HepG2 (cell line): ENCODE results near the gene FXYD4. TPM values are rescaled to one million over a fixed set of nuclear protein-coding genes. Genes with fewer than 3 reads are reported as not detected.

Experiments used
- ATF7 ChIP-seq, 2 experiments: fragments of 450-650 bp in 1 of 2; sonication (generic) in 1 of 2; formaldehyde crosslinking in 1 of 2; IDR thresholded peaks; 2 replicates each; pipeline versions ENCODE4 v1.4.0 to v1.6.1; 2016 to 2020; ENCODE audit warnings: antibody characterized with exemption in 1 of 2, mild to moderate bottlenecking in 1 of 2, missing genetic modification reagents in 1 of 2
- CCDC6 ChIP-seq: sonication (generic); formaldehyde crosslinking; IDR thresholded peaks from 2 replicates; pipeline ENCODE4 v1.8.1; 2022; ENCODE audit warnings: mild to moderate bottlenecking, missing genetic modification reagents, moderate library complexity
- GABPB1 ChIP-seq: IDR thresholded peaks from 2 replicates; pipeline ENCODE4 v1.6.1; 2016; ENCODE audit warnings: mild to moderate bottlenecking, missing genetic modification reagents, moderate library complexity, missing compliant biosample characterization
- HOXD1 ChIP-seq: sonication (generic); formaldehyde crosslinking; IDR thresholded peaks from 2 replicates; pipeline ENCODE4 v1.5.0; 2020; ENCODE audit warnings: missing genetic modification reagents
- MEF2D ChIP-seq: sonication (generic); formaldehyde crosslinking; IDR thresholded peaks from 2 replicates; pipeline ENCODE4 v1.5.1; 2020; ENCODE audit warnings: mild to moderate bottlenecking, missing genetic modification reagents
- RBAK ChIP-seq: sonication (generic); formaldehyde crosslinking; IDR thresholded peaks from 2 replicates; pipeline ENCODE4 v1.5.1; 2020; ENCODE audit warnings: mild to moderate bottlenecking, missing genetic modification reagents
- SKI ChIP-seq: fragments of 450-650 bp; IDR thresholded peaks from one replicate; pipeline ENCODE4 v1.6.1; 2018; ENCODE audit warnings: mild to moderate bottlenecking; ENCODE audit not compliant: partially characterized antibody
- ZBTB1 ChIP-seq: sonication (generic); formaldehyde crosslinking; IDR thresholded peaks from 2 replicates; pipeline ENCODE4 v1.4.0; 2020; ENCODE audit warnings: missing genetic modification reagents, borderline replicate concordance
- ZNF143 ChIP-seq: sonication (generic); formaldehyde crosslinking; IDR thresholded peaks from 2 replicates; pipeline ENCODE4 v1.4.0; 2020; ENCODE audit warnings: missing genetic modification reagents
- ZNF652 ChIP-seq: IDR thresholded peaks from 2 replicates; pipeline ENCODE4 v1.6.1; 2016; ENCODE audit warnings: low read depth, borderline replicate concordance
- polyA plus RNA-seq, 8 experiments: library from polyadenylated mRNA; depleted of rRNA in 3 of 8; stranded (reverse) in 7 of 8; unstranded in 1 of 8; fragments of >200 nt; fragmentation: Illumina TruSeq in 4 of 8; extraction: Trizol in 4 of 8; gene quantifications; 2 replicates each; pipeline versions ENCODE4 v1.2.1 to v1.2.3, GENCODE V29; 2011 to 2016; ENCODE audit warnings: low read depth in 4 of 8, missing spikeins in 1 of 8, mixed read lengths in 1 of 8; ENCODE audit not compliant: insufficient read depth in 1 of 8
- total RNA-seq, 5 experiments: library from RNA; depleted of rRNA; stranded (reverse); fragments of >200 nt; fragmentation: Illumina TruSeq; extraction: Trizol; gene quantifications; 2 replicates each; pipeline ENCODE4 v1.2.3, GENCODE V29; 2016; ENCODE audit warnings: low read depth in 1 of 5
- TF ChIP-seq, protein P1 (sequence below): sonication (generic); formaldehyde crosslinking; IDR thresholded peaks from 2 replicates; pipeline ENCODE4 v1.4.0; 2020; ENCODE audit warnings: missing genetic modification reagents, borderline replicate concordance
- TF ChIP-seq, protein P2 (sequence below): sonication (generic); formaldehyde crosslinking; conservative IDR thresholded peaks from 2 replicates; pipeline ENCODE4 v1.4.0; 2020; ENCODE audit warnings: mild to moderate bottlenecking, missing genetic modification reagents, moderate library complexity
- TF ChIP-seq, protein P3 (sequence below): sonication (generic); formaldehyde crosslinking; IDR thresholded peaks from 2 replicates; pipeline ENCODE4 v1.8.0; 2023; ENCODE audit warnings: mild to moderate bottlenecking, missing genetic modification reagents
- TF ChIP-seq, protein P4 (sequence below): sonication (generic); formaldehyde crosslinking; IDR thresholded peaks from 2 replicates; pipeline ENCODE4 v1.4.0; 2020; ENCODE audit warnings: mild to moderate bottlenecking, missing genetic modification reagents
- TF ChIP-seq, protein P5 (sequence below): sonication (generic); formaldehyde crosslinking; IDR thresholded peaks from 2 replicates; pipeline ENCODE4; 2020; ENCODE audit warnings: missing genetic modification reagents, mild to moderate bottlenecking, borderline replicate concordance
- TF ChIP-seq, protein P6 (sequence below): sonication (generic); formaldehyde crosslinking; IDR thresholded peaks from 2 replicates; pipeline ENCODE4 v1.4.0; 2020; ENCODE audit warnings: mild to moderate bottlenecking, missing genetic modification reagents

The FXYD4 gene
- total and polyA plus RNA-seq, 2 of the 13 experiments (the other 11 are each of a cell fraction or from before 2014, with no cell fraction given), result not detected

DNA sequence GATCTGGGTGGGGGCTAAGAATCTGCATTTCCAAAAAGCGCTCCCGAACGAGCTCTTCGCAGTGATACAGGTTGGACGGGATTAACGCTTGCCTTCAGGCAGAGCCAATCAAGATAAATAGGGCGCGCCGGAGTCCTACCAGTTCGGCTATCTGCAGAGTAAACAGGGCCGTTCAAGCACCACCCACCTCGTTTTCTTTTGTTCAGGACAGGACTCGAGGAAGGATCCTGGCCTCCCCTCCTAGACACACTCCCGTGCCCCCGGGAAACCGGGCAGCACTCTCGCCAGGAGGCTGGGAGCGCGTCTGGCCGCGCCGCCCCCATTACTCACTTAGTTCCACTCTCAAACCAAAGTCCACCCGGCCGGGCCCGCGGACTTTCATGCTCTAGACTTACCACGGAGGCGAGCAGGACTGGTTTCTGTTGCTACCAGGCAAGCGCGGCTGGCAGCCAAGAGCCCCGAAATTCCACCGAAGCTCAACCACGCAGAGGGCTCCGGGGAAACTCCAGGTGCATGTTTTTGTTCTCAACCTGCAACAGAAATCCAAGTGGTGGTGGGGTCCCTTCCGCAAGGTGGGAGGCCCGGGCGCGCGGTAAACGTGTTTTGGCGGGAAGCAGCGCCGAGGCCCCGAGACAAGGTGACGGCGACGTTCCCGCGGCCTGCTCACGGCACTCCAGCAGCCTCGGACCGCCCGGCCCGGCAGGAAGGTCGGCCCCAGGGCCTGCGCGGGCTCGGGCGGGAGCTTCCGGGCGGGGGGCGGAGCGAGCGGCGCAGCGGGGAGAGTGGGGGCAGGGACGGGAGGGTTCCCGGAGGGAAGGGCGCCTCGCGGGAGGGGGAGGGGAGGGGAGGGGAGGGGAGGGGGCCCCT is 24.9 kb downstream of the FXYD4 start (continued):
- TF ChIP-seq SKI (peak; percentile 10), ZBTB1 (CRISPR knock-in tag) (peak; percentile 44; the same call in 1 of the 2 replicates), ZNF143 (0 out of 2 replicates have a peak, but pooled peaks have one; percentile 8), RBAK (CRISPR knock-in tag) (no peak), HOXD1 (CRISPR knock-in tag) (peak; percentile 80; the same call in 1 of the 2 replicates), ATF7 (IDR thresholded peaks at IDR 0.05) (no peak), ATF7 (CRISPR knock-in tag; IDR thresholded peaks at IDR 0.05) (no peak), CCDC6 (CRISPR knock-in tag) (no peak), GABPB1 (no peak; the same call in 1 of the 2 replicates), ZNF652 (no peak), MEF2D (CRISPR knock-in tag) (no peak)
- TF ChIP-seq, protein P1, sequence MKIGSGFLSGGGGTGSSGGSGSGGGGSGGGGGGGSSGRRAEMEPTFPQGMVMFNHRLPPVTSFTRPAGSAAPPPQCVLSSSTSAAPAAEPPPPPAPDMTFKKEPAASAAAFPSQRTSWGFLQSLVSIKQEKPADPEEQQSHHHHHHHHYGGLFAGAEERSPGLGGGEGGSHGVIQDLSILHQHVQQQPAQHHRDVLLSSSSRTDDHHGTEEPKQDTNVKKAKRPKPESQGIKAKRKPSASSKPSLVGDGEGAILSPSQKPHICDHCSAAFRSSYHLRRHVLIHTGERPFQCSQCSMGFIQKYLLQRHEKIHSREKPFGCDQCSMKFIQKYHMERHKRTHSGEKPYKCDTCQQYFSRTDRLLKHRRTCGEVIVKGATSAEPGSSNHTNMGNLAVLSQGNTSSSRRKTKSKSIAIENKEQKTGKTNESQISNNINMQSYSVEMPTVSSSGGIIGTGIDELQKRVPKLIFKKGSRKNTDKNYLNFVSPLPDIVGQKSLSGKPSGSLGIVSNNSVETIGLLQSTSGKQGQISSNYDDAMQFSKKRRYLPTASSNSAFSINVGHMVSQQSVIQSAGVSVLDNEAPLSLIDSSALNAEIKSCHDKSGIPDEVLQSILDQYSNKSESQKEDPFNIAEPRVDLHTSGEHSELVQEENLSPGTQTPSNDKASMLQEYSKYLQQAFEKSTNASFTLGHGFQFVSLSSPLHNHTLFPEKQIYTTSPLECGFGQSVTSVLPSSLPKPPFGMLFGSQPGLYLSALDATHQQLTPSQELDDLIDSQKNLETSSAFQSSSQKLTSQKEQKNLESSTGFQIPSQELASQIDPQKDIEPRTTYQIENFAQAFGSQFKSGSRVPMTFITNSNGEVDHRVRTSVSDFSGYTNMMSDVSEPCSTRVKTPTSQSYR, result peak; percentile 87
- TF ChIP-seq, protein P2, sequence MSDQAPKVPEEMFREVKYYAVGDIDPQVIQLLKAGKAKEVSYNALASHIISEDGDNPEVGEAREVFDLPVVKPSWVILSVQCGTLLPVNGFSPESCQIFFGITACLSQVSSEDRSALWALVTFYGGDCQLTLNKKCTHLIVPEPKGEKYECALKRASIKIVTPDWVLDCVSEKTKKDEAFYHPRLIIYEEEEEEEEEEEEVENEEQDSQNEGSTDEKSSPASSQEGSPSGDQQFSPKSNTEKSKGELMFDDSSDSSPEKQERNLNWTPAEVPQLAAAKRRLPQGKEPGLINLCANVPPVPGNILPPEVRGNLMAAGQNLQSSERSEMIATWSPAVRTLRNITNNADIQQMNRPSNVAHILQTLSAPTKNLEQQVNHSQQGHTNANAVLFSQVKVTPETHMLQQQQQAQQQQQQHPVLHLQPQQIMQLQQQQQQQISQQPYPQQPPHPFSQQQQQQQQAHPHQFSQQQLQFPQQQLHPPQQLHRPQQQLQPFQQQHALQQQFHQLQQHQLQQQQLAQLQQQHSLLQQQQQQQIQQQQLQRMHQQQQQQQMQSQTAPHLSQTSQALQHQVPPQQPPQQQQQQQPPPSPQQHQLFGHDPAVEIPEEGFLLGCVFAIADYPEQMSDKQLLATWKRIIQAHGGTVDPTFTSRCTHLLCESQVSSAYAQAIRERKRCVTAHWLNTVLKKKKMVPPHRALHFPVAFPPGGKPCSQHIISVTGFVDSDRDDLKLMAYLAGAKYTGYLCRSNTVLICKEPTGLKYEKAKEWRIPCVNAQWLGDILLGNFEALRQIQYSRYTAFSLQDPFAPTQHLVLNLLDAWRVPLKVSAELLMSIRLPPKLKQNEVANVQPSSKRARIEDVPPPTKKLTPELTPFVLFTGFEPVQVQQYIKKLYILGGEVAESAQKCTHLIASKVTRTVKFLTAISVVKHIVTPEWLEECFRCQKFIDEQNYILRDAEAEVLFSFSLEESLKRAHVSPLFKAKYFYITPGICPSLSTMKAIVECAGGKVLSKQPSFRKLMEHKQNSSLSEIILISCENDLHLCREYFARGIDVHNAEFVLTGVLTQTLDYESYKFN, result 0 out of 2 replicates have a peak, but pooled peaks have one; percentile 11
- TF ChIP-seq, protein P3, sequence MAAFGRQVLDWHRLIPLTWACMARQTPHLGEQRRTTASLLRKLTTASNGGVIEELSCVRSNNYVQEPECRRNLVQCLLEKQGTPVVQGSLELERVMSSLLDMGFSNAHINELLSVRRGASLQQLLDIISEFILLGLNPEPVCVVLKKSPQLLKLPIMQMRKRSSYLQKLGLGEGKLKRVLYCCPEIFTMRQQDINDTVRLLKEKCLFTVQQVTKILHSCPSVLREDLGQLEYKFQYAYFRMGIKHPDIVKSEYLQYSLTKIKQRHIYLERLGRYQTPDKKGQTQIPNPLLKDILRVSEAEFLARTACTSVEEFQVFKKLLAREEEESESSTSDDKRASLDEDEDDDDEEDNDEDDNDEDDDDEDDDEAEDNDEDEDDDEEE (CRISPR knock-in tag), result 0 out of 2 replicates have a peak, but pooled peaks have one; percentile 26
- TF ChIP-seq, protein P4, sequence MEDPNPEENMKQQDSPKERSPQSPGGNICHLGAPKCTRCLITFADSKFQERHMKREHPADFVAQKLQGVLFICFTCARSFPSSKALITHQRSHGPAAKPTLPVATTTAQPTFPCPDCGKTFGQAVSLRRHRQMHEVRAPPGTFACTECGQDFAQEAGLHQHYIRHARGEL (CRISPR knock-in tag), result no peak
- TF ChIP-seq, protein P5, sequence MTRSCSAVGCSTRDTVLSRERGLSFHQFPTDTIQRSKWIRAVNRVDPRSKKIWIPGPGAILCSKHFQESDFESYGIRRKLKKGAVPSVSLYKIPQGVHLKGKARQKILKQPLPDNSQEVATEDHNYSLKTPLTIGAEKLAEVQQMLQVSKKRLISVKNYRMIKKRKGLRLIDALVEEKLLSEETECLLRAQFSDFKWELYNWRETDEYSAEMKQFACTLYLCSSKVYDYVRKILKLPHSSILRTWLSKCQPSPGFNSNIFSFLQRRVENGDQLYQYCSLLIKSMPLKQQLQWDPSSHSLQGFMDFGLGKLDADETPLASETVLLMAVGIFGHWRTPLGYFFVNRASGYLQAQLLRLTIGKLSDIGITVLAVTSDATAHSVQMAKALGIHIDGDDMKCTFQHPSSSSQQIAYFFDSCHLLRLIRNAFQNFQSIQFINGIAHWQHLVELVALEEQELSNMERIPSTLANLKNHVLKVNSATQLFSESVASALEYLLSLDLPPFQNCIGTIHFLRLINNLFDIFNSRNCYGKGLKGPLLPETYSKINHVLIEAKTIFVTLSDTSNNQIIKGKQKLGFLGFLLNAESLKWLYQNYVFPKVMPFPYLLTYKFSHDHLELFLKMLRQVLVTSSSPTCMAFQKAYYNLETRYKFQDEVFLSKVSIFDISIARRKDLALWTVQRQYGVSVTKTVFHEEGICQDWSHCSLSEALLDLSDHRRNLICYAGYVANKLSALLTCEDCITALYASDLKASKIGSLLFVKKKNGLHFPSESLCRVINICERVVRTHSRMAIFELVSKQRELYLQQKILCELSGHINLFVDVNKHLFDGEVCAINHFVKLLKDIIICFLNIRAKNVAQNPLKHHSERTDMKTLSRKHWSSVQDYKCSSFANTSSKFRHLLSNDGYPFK (CRISPR knock-in tag), result peak; percentile 62; the same call in 1 of the 2 replicates
- TF ChIP-seq, protein P6, sequence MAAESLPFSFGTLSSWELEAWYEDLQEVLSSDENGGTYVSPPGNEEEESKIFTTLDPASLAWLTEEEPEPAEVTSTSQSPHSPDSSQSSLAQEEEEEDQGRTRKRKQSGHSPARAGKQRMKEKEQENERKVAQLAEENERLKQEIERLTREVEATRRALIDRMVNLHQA (CRISPR knock-in tag), result no peak
